PFSK-1 (cell line): Measurements from ENCODE around the gene PHF2.

Experiments
- FOXP2 ChIP-seq: optimal IDR thresholded peaks from 2 replicates; pipeline ENCODE3; 2011; ENCODE audit warnings: borderline replicate concordance, control low read depth, inconsistent platforms; ENCODE audit not compliant: insufficient read depth; ENCODE audit errors: extremely low read length, extremely low read depth
- POLR2AphosphoS5 ChIP-seq: IDR thresholded peaks from 2 replicates; pipeline ENCODE4 v1.6.1; 2012; ENCODE audit warnings: low read depth, mild to moderate bottlenecking, control low read depth, low read length, moderate library complexity
- REST ChIP-seq, 2 experiments: IDR thresholded peaks; 2 replicates each; pipeline versions ENCODE4 v1.6.1 to v1.8.0; 2011 to 2012; ENCODE audit warnings: low read depth in 2 of 2, low read length in 2 of 2, control low read depth in 1 of 2, inconsistent platforms in 1 of 2, mild to moderate bottlenecking in 1 of 2, moderate library complexity in 1 of 2; ENCODE audit not compliant: insufficient read depth in 1 of 2
- SIN3A ChIP-seq: IDR thresholded peaks from 2 replicates; pipeline ENCODE4 v1.6.1; 2012; ENCODE audit warnings: mild to moderate bottlenecking, low read length, moderate library complexity, borderline replicate concordance; ENCODE audit not compliant: insufficient read depth
- TAF1 ChIP-seq: IDR thresholded peaks from 2 replicates; pipeline ENCODE4 v1.6.1; 2012; ENCODE audit warnings: low read length, control low read depth, borderline replicate concordance; ENCODE audit not compliant: insufficient read depth

The PHF2 gene

GRCh38 chr9:93670208-93671019 is 94.0 kb downstream of the PHF2 start:
- TF ChIP-seq TAF1 (no peak), REST (IDR thresholded peaks at IDR 0.05; ENCODE audit: insufficient read depth in 1 of 2, low read depth in 2 of 2, low read length in 2 of 2) (no peak), FOXP2 (no peak), SIN3A (no peak), POLR2AphosphoS5 (no peak)

- TF ChIP-seq REST (IDR thresholded peaks at IDR 0.05; ENCODE audit: insufficient read depth in 1 of 2, low read depth in 2 of 2, low read length in 2 of 2) (no peak), SIN3A (no peak), TAF1 (no peak), FOXP2 (no peak), POLR2AphosphoS5 (no peak)
Measured at GRCh38 chr9:93671020-93671338, 94.6 kb downstream of the PHF2 start.

GRCh38 chr9:93673021-93673838 is 96.8 kb downstream of the PHF2 start:
- TF ChIP-seq POLR2AphosphoS5 (no peak), TAF1 (no peak), REST (IDR thresholded peaks at IDR 0.05; ENCODE audit: insufficient read depth in 1 of 2, low read depth in 2 of 2, low read length in 2 of 2) (no peak)

GRCh38 chr9:93673839-93674334 is 97.5 kb downstream of the PHF2 start:
- TF ChIP-seq REST (IDR thresholded peaks at IDR 0.05; ENCODE audit: insufficient read depth in 1 of 2, low read depth in 2 of 2, low read length in 2 of 2) (no peak), TAF1 (no peak), FOXP2 (no peak), SIN3A (no peak)
